ENCODE measurements around the gene ADGRL1.
"Not testable (repeated sequence)": the region's sequence is repeated elsewhere in the genome, so short reads cannot be mapped to it uniquely, and the experiment has no call there.

Gene ADGRL1

DNA sequence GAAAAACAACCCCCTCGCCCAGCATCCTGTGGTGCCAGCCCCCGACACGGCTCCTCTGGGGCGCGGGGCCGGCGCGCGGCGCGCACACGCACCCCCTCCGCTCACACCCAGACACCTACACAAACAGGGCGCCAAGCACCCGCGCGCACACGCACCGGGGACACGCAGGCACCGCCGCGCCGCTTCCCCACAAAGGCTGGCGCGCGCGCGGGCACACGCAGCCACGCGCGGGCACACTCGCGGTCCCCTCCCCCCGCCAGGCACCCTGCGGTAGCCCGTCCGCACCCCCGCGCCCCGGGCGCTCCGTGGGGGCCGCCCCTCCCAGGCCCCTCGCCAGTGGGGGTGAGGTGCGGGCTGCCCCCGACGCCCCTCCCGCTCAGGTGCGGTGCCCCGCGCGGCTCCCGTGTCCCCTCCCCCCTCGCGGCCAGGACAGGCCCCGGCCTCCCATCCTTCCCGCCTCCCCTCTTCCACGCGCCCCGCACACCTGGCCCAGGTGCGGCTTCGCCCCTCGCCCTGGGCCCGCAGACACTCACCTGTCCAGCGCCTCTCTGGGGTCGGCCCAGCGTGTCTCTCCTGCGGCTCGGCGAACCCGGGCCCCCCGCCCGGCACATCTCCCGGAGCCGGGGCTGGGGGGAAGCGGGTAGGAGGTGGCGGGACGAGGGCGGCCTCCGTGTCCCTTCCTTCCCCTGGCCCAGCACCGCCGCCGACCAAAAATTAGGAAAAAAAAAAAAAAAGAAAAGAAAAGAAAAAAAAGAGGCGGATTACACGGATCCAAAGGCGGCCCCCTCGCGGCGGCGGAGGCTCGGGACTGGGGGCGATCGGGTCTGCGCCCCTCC is at the start of gene ADGRL1:
TSS of gene ADGRL1 (minus strand) at position 718 of the 836 bp plus-strand sequence. CDS start 22,567 bp downstream, outside the sequence.
- DNase-seq: peak; percentile 5

GRCh38 chr19:14255316-14255715 is 49.3 kb upstream of the ADGRL1 start:
- not testable (repeated sequence) for DNase-seq

- DNase-seq: peak; percentile 65
Observed at GRCh38 chr19:14253822-14254599, 48.0 kb upstream of the ADGRL1 start.

DNA sequence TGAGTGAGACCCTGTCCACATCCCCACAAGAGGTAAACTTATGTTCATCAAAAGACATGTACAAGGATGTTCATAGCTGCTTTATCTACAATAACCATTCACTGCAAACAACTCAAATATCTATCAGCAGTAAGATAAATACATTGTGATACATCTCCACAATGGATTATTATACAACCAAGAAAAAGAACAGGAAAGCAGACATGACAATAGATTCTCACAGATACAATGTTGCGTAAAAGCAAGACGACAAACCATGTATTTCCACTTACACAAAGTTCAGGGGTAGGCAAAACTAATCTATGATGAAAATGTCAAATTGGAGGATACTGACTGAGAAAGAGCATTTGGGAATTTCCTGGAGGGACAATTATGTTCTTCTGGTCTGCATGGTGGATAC is 46.2 kb upstream of the ADGRL1 start:
- not testable (repeated sequence) for DNase-seq

DNA sequence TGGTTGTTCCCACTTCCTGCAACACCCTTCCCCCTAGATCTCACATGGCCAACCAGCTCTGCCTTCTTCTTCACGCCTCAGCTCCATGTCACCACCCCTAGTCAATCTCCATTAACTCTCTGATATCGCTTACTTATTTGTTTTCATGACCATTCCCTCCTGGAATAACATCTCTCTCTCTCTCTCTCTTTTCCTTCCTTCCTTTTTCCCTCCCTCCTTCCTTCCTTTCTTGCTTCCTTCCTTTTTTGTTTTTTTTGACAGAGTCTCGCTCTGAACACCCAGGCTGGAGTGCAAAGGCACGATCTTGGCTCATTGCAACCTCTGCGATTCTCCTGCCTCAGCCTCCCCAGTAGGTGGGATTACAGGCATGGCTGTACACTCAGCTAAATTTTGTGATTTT is 44.9 kb upstream of the ADGRL1 start:
- no peak for DNase-seq

DNA sequence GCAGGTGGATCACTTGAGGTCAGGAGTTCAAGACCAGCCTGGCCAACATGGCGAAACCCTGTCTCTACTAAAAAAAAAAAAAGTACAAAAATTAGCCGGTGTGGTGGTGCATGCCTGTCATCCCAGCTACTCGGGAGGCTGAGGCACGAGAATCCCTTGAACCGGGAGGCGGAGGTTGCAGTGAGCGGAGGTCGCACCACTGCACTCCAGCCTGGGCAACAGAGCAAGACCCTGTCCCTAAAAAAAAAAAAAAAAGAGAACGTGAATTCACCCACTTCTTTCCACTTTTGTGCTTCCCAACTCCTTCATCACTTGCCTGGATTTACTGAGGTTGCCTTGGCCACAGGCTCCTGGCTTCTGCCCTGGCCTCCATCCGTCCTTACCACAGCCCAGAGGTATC is 44.3 kb upstream of the ADGRL1 start:
- not testable (repeated sequence) for DNase-seq

DNA sequence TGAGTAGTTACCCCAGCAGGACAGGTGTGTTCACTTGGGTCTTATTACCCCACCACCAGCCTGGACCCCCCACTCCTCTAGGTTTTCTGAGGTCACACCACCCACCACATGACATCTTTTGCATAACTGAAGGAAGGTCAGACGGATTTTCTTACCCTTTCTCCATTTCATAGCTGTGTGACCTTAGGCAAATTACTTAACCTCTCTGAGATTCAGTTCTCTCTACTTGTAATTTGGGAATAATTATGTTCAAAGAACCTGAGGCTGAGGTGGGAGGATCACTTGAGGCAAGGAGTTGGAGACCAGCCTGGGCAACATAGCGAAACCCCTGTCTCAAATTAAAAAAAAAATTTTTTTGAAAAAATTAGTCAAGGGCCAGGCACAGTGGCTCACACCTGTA is 43.9 kb upstream of the ADGRL1 start:
- DNase-seq: not testable (repeated sequence)

DNA sequence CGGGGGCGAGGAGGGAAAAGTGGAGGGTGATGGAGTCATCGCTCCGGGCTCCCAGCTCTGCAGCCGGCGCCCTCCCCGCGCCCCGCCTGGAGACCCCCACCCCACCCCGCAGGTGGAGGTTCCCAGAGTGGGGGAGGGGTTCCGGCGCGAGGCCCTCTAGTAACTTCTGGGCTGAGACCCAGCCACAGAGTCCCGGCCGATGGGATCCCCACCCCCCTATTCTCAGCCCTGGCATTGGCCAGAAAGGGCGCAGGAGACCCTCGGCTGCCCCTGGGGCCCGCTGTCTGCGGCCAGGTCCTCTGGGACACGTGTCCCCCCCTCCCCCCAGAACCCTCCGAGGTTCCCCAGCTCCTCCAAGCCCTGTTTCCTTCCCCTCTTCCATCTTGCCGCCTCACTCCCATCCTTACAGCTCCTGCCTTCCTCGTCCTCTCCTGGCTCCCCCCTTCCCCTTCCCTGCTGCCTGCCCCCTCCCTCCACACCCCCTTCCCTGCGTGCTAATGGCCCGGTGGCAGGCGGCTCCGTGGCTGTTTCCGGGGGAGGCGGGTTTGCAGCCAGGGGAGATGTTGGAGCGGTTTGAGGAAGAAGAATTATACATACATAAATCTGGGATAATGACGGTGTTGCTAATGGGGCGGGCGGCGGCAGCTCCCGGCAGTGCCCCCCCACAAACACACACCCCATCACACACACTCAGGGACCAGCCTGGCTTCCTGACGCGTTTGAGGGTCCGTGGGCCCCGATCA is 43.2 kb upstream of the ADGRL1 start:
- DNase-seq: peak; percentile 57

DNA sequence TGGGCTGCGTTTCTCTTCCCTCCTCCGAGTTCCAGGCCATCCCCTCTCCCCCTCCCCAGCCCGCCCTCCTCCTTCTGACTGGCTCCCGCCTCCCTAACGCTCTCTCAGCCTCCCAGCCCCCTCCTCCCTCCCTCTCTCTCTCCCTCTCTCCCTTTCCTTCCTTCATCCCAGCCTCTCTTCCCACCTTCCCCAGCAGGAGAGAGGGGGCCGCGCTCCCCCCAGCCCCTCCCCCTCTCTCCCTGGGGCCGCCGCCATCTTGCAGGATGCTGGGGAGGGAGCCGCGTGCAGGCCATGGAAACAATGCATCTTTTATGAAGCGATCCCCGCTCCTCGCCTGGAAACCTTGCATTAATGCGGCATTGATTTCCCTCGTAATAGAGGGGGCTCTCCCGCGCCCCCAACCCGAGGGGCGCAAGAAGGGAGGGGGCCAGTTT is 42.6 kb upstream of the ADGRL1 start:
- peak; percentile 89 for DNase-seq

DNA sequence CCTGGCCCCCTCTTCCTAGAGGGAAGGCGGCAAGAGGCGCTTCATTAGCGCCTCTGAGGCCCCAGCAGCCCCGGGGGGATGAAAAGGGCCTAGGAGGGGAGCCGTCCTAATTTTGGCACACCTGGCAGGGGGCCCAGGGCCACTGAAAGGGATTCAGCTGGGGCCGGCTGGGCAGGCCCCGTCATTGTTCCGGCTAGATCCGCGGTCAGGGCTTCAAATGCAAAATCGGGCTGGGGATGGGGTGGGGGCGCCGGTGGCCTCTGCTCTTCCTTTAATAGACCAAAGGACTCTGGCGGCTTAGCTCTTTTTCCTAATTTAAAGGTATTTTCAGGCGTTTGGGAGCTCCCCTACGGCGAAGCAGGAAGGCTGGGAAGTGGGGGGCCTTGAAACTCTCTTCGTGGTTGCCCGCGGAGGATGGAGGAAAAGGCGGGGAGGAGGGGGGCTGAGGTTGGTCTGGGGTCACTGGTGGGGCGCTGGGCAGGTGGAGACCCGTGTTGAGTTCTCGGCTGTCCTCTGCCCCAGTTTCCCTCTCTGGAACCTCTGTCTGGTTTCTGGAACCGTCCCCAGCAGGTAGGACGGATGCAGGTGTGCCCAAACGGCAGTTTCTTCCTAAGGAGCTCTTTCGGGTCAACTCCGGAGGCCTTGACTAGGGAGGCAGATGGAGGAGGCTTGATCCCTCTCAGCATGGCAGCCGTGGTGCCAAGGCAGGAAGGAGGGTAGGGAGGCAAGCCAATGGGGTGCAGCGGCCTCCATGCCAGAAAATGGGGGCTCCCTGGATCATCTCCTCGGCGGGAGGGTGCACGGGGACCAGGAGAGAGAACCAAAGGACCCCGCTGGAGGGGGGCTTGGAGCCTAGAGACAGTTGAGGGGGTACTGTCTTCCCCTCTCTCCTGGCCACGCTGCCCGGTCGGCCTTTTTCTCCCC is 41.8 kb upstream of the ADGRL1 start:
- peak; percentile 19 for DNase-seq

DNA sequence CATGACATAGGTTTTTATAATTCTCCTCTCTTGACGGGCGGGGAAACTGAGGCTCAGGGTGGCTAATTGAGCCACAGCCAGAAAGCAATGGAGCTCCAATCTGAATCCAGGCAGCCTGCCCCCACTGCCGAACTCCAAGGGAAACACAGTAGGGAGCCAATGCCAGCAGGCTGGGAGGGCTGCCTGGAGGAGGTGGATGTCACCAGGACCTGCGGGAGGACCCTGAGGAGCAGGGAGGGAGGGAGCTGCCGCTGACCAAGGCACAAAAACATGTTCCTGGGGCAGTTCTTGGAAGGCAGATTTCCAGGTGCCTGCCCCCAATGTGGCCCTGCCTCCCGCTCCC is 41.2 kb upstream of the ADGRL1 start:
- not testable (repeated sequence) for DNase-seq

GRCh38 chr19:14244393-14244792 is 38.4 kb upstream of the ADGRL1 start:
- DNase-seq: not testable (repeated sequence)

- not testable (repeated sequence) for DNase-seq
Observed at GRCh38 chr19:14243718-14244117, 37.7 kb upstream of the ADGRL1 start.

DNA sequence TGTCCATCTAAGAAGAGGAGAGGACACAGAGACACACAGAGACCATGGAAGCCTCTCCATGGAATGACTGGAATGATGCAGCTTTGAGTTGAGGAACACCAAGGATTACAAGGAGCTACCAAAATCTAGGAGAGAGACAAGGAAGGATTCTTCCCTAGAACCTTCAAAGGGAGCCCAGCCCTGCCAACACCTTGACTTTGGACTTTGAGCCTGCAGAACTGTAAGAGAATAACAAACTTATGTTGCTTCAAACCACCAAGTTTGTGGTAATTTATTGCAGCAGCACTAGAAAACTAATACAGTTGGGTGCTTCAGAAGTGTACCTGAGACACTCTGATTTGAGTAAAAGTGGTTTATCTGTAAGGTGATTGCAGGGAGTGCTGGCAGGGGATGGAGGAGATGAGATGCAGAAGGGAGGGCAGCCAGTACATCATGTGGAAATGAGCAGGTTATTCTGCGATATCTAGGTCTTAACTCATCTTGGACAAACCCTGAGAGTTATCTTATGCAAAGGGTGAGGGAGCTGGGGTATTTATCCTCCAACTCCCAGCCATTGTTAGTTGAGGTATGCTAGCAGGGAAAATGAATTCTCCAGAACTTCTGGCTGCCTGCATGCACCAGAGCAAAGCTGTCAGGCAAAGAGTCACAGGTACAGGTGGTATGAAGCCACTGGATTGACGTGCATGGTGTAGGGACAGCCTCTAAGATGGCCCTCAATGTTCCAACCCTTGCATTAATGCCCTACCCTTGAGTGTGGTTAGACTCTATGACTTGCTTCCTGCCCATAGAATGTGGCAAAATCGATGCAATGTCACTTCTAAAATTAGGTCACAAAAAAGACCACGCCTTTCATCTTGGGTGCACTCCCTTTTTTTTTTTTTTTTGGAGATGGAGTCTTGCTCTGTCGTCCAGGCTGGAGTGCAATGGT is 31.3 kb upstream of the ADGRL1 start:
- no peak for DNase-seq

GRCh38 chr19:14232945-14233344 is 27.0 kb upstream of the ADGRL1 start:
- DNase-seq: not testable (repeated sequence)

- not testable (repeated sequence) for DNase-seq
Observed at GRCh38 chr19:14228446-14229071, 22.6 kb upstream of the ADGRL1 start.

DNA sequence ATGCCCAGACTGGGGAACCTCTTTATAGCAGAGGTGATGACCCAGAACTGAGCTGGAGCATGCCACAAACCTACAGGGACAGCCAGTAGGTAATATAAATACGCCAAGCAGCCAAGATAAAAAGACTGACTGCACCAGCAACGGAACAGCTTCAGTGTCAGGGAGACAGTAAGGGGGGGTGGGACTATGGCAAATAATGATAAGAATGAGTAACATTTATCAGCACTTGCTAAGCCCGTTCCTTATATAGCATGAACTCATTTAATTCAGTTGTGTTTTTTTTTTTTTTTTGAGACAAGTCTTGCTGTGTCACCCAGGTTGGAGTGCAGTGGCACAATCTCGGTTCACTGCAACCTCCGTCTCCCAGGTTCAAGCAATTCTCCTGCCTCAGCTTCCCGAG is 20.5 kb upstream of the ADGRL1 start:
- not testable (repeated sequence) for DNase-seq

GRCh38 chr19:14222886-14223285 is 16.9 kb upstream of the ADGRL1 start:
- DNase-seq: no peak

DNA sequence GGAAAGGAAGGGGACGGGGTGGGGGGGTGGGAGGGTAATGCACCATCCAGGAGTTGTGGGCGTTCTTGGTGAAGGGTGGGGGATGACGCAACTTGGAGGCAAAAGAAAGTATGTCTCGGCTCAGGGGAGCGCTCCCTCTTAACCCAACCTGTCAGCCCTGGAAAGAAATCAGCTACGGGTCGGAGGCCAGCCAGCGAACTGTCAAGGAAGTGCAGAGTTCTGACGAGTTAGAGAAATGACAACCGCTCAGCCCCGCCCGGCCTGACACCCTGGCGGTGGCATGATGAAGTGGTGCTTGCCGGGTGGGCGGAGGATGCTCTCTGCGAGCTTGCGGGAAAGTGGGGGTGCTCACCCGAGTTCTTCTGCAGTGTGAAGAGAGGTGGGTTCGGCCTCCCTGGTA is 15.4 kb upstream of the ADGRL1 start:
- DNase-seq: not testable (repeated sequence)

- no peak for DNase-seq
Observed at GRCh38 chr19:14218620-14219330, 12.8 kb upstream of the ADGRL1 start.
